ENCODE results near the gene PHF14. TPM values are rescaled to one million over a fixed set of nuclear protein-coding genes. Genes with fewer than 3 reads are reported as not detected.
"Not testable (repeated sequence)": the region's sequence is repeated elsewhere in the genome, so short reads cannot be mapped to it uniquely, and the experiment has no call there.

The PHF14 gene
- total RNA-seq, 4 donors from 2014 or later: 23.0 to 50.7 (median 29.1) TPM

DNA sequence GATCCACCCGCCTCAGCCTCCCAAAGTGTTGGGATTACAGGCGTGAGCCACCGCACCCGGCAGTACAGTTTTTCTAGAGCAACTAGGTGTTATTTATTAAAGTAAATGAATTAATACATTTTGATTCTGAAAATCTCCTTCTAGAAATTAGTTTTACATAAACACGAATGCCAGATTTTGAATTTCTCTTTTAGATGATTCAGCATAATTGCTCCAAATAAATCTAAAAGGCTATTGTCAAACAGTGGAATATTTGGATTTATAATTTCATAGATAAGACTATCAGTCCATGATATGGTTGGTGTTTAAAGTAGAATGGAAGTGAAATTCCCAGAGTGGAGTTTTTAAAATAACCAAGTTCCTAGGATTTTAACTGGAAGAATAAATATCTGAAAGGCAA is 1.5 kb upstream of the PHF14 start:
- Histone ChIP-seq H3K9me3 (no peaks in the 10 kb centered on the region), H3K4me1 (peaks cover 11 to 26% (median 20%) of the 10 kb centered on the region in 4 donors), H3K27me3 (peaks cover 0 to 2% (median 0%) of the 10 kb centered on the region in 4 donors), H3K36me3 (peaks cover 0 to 4% (median 0%) of the 10 kb centered on the region in 4 donors), H3K27ac (replicated peaks in 1 of 4) (no peak overlapping the region), H3K4me3 (no peak overlapping the region)
- WGBS: 97% methylated on average over 5 of the region's 5 CpGs
- TF ChIP-seq CTCF (IDR thresholded peaks at IDR 0.05): no peak
- TF ChIP-seq EP300 (IDR thresholded peaks at IDR 0.05): no peak
- no peak for TF ChIP-seq POLR2A (IDR thresholded peaks at IDR 0.05; ENCODE audit: low read depth)
- TF ChIP-seq POLR2AphosphoS5 (IDR thresholded peaks at IDR 0.05): no peak
- DNase-seq (ENCODE audit: extremely low spot score): no peak
- intact Hi-C loops (cut with DNase I): loop anchor here (2.0 to 5.0 kb wide), 2 partner anchors 31 to 40 kb away; a partner anchor contains a TSS

DNA sequence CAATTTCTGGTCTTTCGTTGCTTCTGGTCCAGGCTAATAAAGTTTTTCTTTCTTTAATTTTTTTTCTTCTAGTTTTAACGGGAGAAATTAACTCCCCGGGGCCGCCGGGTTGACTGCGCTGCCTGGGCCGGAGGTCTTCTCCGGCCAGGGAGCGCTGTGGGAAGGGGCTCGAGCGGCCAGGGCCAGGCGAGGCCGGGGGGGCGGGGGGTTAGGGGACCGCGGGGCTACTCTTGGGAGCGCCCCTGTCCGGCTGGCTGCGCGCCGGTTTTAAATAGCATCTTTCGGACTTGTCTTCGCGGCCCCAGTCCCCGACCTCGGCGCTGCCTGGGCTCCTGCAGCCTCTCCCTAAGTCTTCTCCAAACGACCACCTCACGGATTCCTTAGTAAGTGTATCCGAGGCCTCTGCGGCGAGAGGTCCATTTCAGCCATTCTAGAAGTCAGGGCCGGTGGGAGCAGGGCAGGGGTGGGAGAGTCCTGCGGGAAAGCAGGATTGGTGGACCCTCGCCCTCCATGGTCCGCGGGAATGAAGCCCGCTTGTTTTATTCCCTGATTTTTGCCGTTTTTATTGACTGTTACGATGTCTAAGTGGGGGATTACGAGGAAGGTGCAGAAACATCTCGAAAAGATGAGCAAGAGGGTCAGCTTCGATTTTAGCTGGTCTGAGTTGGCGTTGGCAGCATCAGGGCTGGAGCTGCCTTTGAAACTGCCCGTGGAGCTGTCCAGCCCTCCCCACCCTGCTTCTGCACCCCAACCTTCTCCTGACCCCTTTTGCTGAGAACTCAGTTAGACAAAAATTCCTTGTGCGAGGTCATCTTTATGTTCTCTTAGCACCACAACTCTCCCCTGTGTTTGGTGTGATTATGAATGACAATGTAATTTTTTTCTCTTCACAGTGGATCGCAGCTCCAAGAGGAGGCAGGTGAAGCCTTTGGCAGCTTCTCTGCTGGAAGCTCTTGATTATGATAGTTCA is 555 bp downstream of the PHF14 start:
- Histone ChIP-seq H3K4me3 (peak overlapping the region; percentile 77 to 94 (median 90)), H3K27me3 (no peaks in the 10 kb centered on the region), H3K4me1 (peaks cover 11 to 26% (median 20%) of the 10 kb centered on the region in 4 donors), H3K36me3 (peaks cover 0 to 4% (median 0%) of the 10 kb centered on the region in 4 donors), H3K27ac (replicated peaks in 1 of 4) (peak overlapping the region; percentile 84 to 89 (median 86)), H3K9me3 (no peaks in the 10 kb centered on the region)
- under 1% methylated on average over 34 of the region's 47 CpGs for WGBS
- intact Hi-C loops (cut with DNase I): loop anchor here (2.0 to 5.0 kb wide), 2 partner anchors 33 to 42 kb away; a partner anchor contains a TSS
- TF ChIP-seq POLR2AphosphoS5 (IDR thresholded peaks at IDR 0.05): no peak
- TF ChIP-seq POLR2A (IDR thresholded peaks at IDR 0.05; ENCODE audit: low read depth): no peak
- TF ChIP-seq EP300 (IDR thresholded peaks at IDR 0.05): no peak
- TF ChIP-seq CTCF (IDR thresholded peaks at IDR 0.05): no peak
- no peak for DNase-seq (ENCODE audit: extremely low spot score)

GRCh38 chr7:10977113-10977512 is 3.4 kb downstream of the PHF14 start:
- TF ChIP-seq POLR2AphosphoS5 (IDR thresholded peaks at IDR 0.05): no peak
- TF ChIP-seq POLR2A (IDR thresholded peaks at IDR 0.05; ENCODE audit: low read depth): no peak
- TF ChIP-seq EP300 (IDR thresholded peaks at IDR 0.05): no peak
- TF ChIP-seq CTCF (IDR thresholded peaks at IDR 0.05): no peak
- WGBS: 94% methylated on average over 4 of the region's 4 CpGs
- H3K9me3 ChIP-seq: no peaks in the 10 kb centered on the region
- no peaks in the 10 kb centered on the region for H3K27me3 ChIP-seq
- peaks cover 0 to 4% (median 0%) of the 10 kb centered on the region in 4 donors for H3K36me3 ChIP-seq
- H3K4me3 ChIP-seq: no peak overlapping the region
- no peak overlapping the region for H3K27ac ChIP-seq (replicated peaks in 1 of 4)
- intact Hi-C loops (cut with DNase I): no loop called here
- no peak for DNase-seq (ENCODE audit: extremely low spot score)
- peaks cover 11 to 30% (median 20%) of the 10 kb centered on the region in 4 donors for H3K4me1 ChIP-seq

GRCh38 chr7:10981317-10981716 is 7.6 kb downstream of the PHF14 start:
- H3K27me3 ChIP-seq: no peaks in the 10 kb centered on the region
- intact Hi-C loops (cut with DNase I): no loop called here
- WGBS: 93% methylated on average over 3 of the region's 3 CpGs
- H3K4me1 ChIP-seq: peaks cover 0 to 5% (median 0%) of the 10 kb centered on the region in 4 donors
- no peaks in the 10 kb centered on the region for H3K9me3 ChIP-seq
- H3K4me3 ChIP-seq: no peak overlapping the region
- no peak overlapping the region for H3K27ac ChIP-seq (replicated peaks in 1 of 4)
- peaks cover 0 to 5% (median 2%) of the 10 kb centered on the region in 4 donors for H3K36me3 ChIP-seq
- no peak for DNase-seq (ENCODE audit: extremely low spot score)
- TF ChIP-seq POLR2AphosphoS5 (IDR thresholded peaks at IDR 0.05) (no peak), POLR2A (IDR thresholded peaks at IDR 0.05; ENCODE audit: low read depth) (no peak), EP300 (IDR thresholded peaks at IDR 0.05) (no peak), CTCF (IDR thresholded peaks at IDR 0.05) (no peak)

- H3K27ac ChIP-seq (replicated peaks in 1 of 4); H3K4me3 ChIP-seq; intact Hi-C loops (cut with DNase I); H3K4me1 ChIP-seq; H3K9me3 ChIP-seq; DNase-seq (ENCODE audit: extremely low spot score); H3K27me3 ChIP-seq: not testable (repeated sequence)
- WGBS: 97% methylated on average over 6 of the region's 6 CpGs
- peaks cover 0 to 46% (median 25%) of the 10 kb centered on the region in 4 donors for H3K36me3 ChIP-seq
Measured at GRCh38 chr7:10990748-10991147, 17.1 kb downstream of the PHF14 start.

- intact Hi-C loops (cut with DNase I); H3K9me3 ChIP-seq; H3K27ac ChIP-seq (replicated peaks in 1 of 4); H3K4me1 ChIP-seq; H3K27me3 ChIP-seq; DNase-seq (ENCODE audit: extremely low spot score); H3K4me3 ChIP-seq: not testable (repeated sequence)
- 95% methylated on average over 22 of the region's 34 CpGs for WGBS
- peaks cover 0 to 49% (median 29%) of the 10 kb centered on the region in 4 donors for H3K36me3 ChIP-seq
Measured at GRCh38 chr7:10995482-10996166, 22.0 kb downstream of the PHF14 start.
